ENCODE data around the gene CA6.

CA6 gene

DNA sequence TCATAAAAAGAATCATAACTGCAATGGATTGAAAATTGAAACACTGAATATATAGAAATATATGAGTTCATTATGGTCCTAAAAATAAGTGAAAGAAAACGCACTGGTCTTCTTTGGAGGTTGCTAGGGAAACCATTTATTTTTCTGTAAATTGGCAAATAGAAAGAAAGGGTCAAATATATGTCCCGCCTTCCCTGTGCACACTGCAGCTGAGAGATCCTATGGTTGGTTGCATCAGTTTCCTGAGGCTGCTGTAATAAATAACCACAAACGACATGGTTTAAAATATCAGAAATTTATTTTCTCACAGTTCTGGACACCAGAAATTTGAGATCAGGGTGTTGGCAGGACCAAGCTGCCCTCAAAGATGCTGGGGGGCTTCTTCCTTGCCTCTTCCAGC is 35.0 kb downstream of the CA6 start:
- Histone ChIP-seq H3K9me3 (replicated peaks; ENCODE audit: insufficient read depth, low read length) (no peaks in the 10 kb centered on the region), H3K4me3 (ENCODE audit: low read length) (no peak overlapping the region), H3K9me2 (replicated peaks; ENCODE audit: insufficient read depth, low read length) (no peaks in the 10 kb centered on the region), H2AFZ (ENCODE audit: low read length) (no peak overlapping the region), H3K27me3 (replicated peaks; ENCODE audit: insufficient read depth, low read length) (peaks cover 20% of the 10 kb centered on the region; the same call in 1 of the 2 replicates), H3K79me2 (ENCODE audit: low read length) (no peaks in the 10 kb centered on the region), H3K27ac (ENCODE audit: low read length) (no peak overlapping the region), H4K20me1 (ENCODE audit: insufficient read depth, low read length) (no peaks in the 10 kb centered on the region), H3K9ac (ENCODE audit: low read length) (no peak overlapping the region), H3F3A (ENCODE audit: insufficient read depth, low read length) (no peaks in the 10 kb centered on the region), H3K36me3 (replicated peaks; ENCODE audit: insufficient read depth, low read length) (no peaks in the 10 kb centered on the region), H3K4me2 (ENCODE audit: low read depth, low read length) (no peak overlapping the region), H3K4me1 (ENCODE audit: low read length) (no peaks in the 10 kb centered on the region)
- no peak for DNase-seq
- TF ChIP-seq EZH2phosphoT487 (IDR thresholded peaks at IDR 0.05; ENCODE audit: low read length) = no peak
- no peak for TF ChIP-seq EZH2 (optimal IDR thresholded peaks at IDR 0.05; ENCODE audit: low read depth, low read length)
- no peak for TF ChIP-seq CTCF (IDR thresholded peaks at IDR 0.05; ENCODE audit: low read length)

GRCh38 chr1:8981169-8981568 is 35.5 kb downstream of the CA6 start:
- no peaks in the 10 kb centered on the region for H3K79me2 ChIP-seq (ENCODE audit: low read length)
- H3K9me2 ChIP-seq (replicated peaks; ENCODE audit: insufficient read depth, low read length) = no peaks in the 10 kb centered on the region
- TF ChIP-seq EZH2 (optimal IDR thresholded peaks at IDR 0.05; ENCODE audit: low read depth, low read length) = no peak
- no peak for TF ChIP-seq CTCF (IDR thresholded peaks at IDR 0.05; ENCODE audit: low read length)
- TF ChIP-seq EZH2phosphoT487 (IDR thresholded peaks at IDR 0.05; ENCODE audit: low read length) = no peak
- H3K27me3 ChIP-seq (replicated peaks; ENCODE audit: insufficient read depth, low read length) = peaks cover 19% of the 10 kb centered on the region; the same call in 1 of the 2 replicates
- no peak overlapping the region for H3K4me2 ChIP-seq (ENCODE audit: low read depth, low read length)
- H3K4me3 ChIP-seq (ENCODE audit: low read length) = no peak overlapping the region
- no peak for DNase-seq
- no peaks in the 10 kb centered on the region for H3K9me3 ChIP-seq (replicated peaks; ENCODE audit: insufficient read depth, low read length)
- H3K9ac ChIP-seq (ENCODE audit: low read length) = no peak overlapping the region
- H2AFZ ChIP-seq (ENCODE audit: low read length) = no peak overlapping the region
- H4K20me1 ChIP-seq (ENCODE audit: insufficient read depth, low read length) = no peaks in the 10 kb centered on the region
- no peaks in the 10 kb centered on the region for H3F3A ChIP-seq (ENCODE audit: insufficient read depth, low read length)
- H3K4me1 ChIP-seq (ENCODE audit: low read length) = no peaks in the 10 kb centered on the region
- no peak overlapping the region for H3K27ac ChIP-seq (ENCODE audit: low read length)
- H3K36me3 ChIP-seq (replicated peaks; ENCODE audit: insufficient read depth, low read length) = no peaks in the 10 kb centered on the region

- H3K4me3 ChIP-seq (ENCODE audit: low read length) = no peak overlapping the region
- H3K9ac ChIP-seq (ENCODE audit: low read length) = no peak overlapping the region
- no peak overlapping the region for H2AFZ ChIP-seq (ENCODE audit: low read length)
- TF ChIP-seq EZH2 (optimal IDR thresholded peaks at IDR 0.05; ENCODE audit: low read depth, low read length) (no peak), EZH2phosphoT487 (IDR thresholded peaks at IDR 0.05; ENCODE audit: low read length) (no peak), CTCF (IDR thresholded peaks at IDR 0.05; ENCODE audit: low read length) (no peak)
- no peaks in the 10 kb centered on the region for H3K9me2 ChIP-seq (replicated peaks; ENCODE audit: insufficient read depth, low read length)
- no peaks in the 10 kb centered on the region for H3K4me1 ChIP-seq (ENCODE audit: low read length)
- H4K20me1 ChIP-seq (ENCODE audit: insufficient read depth, low read length) = no peaks in the 10 kb centered on the region
- H3F3A ChIP-seq (ENCODE audit: insufficient read depth, low read length) = no peaks in the 10 kb centered on the region
- H3K79me2 ChIP-seq (ENCODE audit: low read length) = no peaks in the 10 kb centered on the region
- H3K36me3 ChIP-seq (replicated peaks; ENCODE audit: insufficient read depth, low read length) = no peaks in the 10 kb centered on the region
- no peak overlapping the region for H3K4me2 ChIP-seq (ENCODE audit: low read depth, low read length)
- no peak overlapping the region for H3K27ac ChIP-seq (ENCODE audit: low read length)
- DNase-seq = no peak
- H3K27me3 ChIP-seq (replicated peaks; ENCODE audit: insufficient read depth, low read length) = peaks cover 15% of the 10 kb centered on the region; the same call in 1 of the 2 replicates
- no peaks in the 10 kb centered on the region for H3K9me3 ChIP-seq (replicated peaks; ENCODE audit: insufficient read depth, low read length)
These were observed 38.5 kb downstream of the CA6 start for GRCh38 chr1:8984203-8984602.

Data from MM.1S (cell line).